Fibroblast of skin of scalp (primary cell): ENCODE results near the gene ST3GAL5.
"Not testable (repeated sequence)": the region's sequence is repeated elsewhere in the genome, so short reads cannot be mapped to it uniquely, and the experiment has no call there.

Experiments used
- DNase-seq: peaks from one replicate; pipeline ENCODE4 v3.0.0-alpha.2; 2013

Gene ST3GAL5

DNA sequence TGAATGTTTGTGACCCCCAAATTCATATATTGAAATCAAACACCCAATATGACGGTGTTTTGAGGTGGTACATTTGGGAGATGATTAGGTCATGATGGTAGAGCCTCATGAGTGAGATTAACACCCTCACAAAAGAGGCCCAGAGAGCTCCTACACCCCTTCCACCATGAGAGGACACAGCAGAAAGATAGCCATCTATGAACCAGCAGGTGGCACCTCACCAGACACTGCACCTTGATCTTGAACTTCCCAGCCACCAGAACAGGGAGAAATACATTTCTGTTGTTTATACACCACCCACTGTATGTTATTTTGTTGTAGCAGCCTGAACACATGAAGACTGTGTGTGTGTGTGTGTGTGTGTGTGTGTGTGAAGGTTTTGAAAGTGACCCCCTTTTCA, 58.1 kb downstream of the ST3GAL5 start:
- no peak for DNase-seq

DNA sequence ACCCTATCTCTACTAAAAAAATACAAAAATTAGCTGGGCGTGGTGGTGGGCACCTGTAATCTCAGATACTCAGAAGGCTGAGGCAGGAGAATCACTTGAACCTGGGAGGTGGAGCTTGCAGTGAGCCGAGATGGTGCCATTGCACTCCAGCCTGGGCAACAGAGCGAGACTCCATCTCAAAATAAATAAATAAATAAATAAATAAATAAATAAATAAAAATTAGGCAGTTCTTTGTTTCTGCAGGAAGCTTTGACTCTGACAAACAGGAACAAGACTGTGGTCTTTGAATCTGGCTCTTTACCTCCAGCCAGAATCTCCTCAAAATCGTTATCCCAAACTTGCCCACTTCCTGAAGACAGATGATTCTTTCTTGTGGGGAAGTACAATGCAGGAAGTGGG, 59.4 kb downstream of the ST3GAL5 start:
- DNase-seq, result not testable (repeated sequence)

DNA sequence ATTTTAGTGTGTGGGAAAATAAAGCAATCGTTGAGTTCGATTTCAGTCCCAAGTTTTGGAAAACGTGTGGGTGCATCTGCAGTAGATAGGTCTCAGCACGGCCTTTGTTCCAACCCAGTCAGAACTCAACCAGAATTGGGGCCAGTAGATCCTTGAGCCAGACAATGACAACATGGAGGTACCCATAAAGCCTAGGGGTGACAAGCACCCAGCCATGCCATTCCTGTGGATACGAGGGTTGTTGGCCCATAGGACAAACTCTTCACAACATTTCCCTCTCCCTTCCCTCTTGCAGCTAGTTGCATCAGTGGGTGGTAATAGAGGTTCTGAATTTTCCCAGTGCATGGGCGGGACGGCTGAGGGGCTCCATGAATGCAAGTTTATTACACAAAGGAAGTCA, 60.1 kb downstream of the ST3GAL5 start:
- peak; percentile 65 for DNase-seq

DNA sequence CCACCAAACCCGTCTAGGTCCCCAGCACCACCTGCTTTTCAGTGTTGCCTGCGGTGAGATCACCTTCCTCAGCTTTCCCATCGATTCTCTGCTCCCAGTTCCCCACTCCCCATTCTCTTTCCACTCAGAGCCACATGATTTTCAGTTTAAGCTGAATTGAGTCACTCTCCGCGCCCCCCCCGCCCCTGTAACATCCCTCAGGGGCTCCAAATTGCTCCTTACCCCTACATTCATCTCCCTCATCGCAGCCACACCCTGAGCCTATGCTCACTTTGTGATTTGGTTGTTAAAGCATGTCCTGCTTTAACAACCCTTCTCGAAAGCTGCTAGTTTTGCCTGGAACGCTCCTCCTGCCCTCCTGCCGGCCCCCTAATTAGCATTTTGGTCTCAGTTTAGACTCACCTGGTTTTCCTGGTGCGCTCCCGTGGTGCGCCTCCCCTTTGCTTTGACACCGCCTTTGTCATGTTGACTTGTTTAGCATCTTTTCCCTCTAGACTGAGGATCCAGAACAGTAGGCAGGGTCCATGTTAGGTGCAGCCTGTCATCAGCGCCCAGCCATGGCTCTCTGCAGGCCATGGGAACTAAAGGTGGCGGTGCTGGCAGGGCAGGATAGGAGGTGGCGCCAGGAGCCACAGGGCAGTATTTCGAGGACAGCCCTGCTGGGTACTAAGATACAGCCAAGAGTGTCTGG, 60.8 kb downstream of the ST3GAL5 start:
- DNase-seq, result no peak

DNA sequence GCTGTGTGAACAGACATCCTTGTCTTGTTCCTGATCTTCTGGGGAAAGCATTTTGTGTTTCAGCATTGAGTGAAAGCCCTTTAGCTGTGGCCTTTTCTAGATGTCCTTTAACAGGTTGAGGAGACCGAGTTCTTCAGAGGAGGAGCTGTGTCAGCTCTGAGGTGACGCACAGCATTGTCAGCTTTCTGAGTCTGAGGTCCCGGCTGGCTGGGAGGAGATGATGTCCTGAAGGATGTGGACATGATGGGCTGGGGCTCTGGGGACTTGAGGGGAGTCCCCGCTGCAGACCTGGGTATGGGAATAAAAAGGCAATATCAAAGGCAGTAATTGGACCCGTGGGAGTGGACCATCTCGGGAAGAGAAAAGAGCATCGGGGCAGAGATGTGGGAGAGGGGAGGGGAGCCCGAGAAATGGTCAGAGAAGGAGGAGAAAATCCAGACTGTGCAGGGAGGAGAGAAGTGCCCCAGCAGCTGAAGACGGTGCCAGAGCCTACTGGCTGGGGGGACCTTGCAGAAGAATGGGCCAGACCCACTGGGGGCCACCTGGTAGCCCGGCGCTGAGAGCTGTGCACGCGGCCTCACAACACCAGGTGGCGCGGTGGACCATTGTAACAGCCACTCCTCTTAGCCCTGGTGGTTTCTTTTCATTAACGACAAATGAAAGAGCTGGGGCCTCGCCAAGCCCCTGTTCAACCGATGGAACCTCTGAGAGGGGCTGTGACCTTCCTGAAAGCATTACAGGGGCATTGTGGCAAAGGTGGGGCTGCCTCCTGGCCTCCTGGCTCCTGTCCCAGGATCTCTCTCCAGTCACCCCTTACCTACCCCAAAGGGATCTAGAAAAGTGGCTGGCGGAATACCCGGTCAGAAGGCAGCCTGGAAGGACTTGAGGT, 61.6 kb downstream of the ST3GAL5 start:
- DNase-seq, result peak; percentile 70

DNA sequence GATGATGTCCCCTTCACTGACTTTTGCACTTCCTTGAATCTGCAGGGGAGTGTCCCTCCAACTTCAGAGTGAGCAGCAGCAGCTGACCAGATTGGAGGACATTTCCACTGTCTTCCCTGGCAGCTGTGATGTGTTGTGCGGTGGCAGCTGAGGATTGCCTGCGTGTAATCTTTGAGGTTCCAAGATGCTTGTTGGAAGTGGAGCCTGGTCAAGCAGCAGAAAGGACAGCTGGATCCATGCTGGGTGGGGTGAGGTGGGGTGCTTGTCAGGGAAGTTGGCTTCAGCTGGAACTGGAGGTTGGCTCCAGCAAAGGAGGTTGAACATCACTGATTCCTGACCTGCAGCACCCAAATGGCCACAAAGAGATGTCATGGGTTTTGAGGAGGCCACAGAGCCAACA, 64.8 kb downstream of the ST3GAL5 start:
- no peak for DNase-seq

DNA sequence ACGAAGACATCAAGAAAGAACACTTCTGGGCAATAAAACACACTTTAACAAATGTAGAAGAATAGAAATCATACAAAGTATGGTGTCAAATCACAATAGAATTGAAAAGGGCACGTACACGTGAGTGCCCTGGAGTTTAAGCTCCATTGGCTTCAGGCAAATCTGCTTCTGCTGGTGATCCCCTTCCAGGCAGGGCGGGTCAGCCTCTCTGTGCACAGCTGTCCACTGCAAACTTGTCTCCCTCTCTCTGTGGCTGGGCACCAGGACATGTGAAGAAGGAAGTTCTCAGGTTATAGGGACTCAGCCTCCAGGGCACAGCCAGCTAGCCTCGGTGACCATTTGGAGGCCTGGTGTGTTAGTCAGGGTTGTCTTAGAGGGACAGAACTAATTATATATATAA, 66.0 kb downstream of the ST3GAL5 start:
- DNase-seq, result no peak

DNA sequence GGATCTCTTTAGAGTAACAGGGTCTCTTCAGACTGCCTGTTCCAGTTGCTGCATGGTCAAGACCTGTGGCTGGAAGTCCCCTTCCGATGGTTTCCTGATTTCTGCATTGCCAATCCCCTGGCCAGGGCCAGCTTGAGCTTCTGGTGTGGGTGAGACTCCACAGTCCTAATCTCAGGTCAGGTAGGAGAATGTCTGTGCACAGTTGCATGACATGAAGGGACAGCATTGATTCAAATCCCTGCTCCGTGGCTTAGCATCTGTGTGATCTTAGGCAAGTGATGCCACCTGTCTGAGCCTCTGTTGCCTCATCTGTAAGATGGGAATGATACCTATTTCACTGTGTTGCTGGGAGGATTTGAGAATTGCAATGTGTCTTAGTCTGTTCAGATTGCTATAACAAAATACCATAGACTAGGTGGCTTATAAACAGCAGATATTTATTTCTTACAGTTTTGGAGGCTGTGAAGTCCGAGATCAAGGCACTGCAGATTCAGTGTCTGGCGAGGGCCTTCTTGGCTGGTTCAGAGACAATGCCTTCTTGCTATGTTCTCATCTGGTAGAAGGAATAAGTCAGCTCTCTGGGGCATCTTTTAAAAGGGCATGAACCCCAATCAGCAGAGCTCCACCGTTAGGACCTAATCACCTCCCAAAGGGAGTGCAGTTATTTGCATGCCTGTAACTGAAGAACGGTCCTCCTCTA, 68.8 kb downstream of the ST3GAL5 start:
- DNase-seq, result no peak

DNA sequence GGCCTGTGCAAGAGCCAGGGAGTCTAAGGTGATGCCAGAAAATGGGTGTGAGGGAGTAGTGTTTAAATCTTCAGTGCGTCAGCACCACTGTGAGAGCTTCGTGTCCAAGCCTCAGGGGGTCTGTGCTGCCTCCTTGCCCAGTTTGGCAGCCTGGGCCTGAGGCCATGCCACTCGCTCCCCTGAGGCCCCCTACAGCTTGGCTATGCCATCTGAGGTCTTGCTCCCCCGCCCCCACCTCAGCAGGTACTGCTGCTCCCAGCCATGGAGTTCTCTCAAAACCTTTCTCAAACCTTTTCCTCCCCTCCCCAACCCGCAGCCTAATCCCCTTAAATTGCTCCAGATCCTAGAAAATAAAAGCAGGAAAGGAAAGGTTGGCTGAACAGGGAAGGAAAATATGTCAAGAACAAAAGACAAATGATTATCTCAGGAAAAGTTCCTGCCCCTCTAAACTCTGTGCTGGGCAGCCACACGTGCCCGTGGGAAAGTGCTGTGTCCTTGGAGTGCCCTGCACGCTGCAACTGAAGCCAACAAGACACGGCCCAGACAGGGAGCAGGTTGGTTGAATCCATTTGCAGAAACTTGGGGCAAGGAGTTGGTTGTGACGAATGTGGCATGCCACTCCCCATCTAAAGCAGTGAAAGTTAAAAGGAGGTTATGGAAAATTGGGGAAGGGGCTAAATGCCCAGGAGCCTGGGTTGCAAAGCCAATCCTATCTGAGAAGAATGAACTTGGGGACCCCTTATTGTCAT, 73.8 kb downstream of the ST3GAL5 start:
- DNase-seq, result no peak

DNA sequence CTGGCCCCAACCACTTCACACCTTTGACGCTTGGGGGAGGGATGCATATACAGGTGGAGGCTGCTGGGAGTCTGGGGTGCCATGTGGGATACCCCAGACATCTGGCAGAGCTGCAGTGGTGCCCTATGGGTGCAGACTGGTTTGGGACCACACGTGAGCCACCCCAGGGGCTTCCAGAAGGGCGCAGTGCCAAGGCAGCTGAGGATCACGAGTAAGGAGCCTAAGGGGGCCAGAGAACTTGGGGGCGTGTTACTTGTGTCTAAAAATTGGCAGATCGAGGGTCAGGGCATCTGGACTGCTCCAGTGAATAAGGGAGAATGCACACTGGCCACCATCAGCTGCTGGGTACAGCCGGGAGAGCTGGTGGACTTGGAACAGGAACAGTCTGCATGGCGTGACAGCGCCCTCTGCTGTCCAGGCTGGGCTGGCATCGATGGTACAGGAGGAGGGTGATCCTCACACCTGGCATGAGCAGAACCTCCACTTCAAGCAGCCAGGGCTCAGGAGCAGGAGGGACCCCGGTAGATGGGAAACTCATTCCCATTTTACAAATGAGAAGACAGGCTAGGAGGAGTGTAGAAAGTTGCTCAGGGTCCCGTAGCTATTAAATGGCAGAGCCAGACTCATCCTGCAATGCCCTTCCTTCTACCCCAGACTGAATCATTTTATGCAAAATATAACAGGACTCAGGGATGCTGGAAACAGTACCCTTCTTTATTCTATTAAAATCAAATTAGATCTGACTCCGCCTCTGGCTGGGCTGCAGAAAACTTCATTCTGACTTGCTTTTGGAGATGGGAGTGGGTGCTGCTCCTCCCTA, 74.6 kb downstream of the ST3GAL5 start:
- peak; percentile 85 for DNase-seq

DNA sequence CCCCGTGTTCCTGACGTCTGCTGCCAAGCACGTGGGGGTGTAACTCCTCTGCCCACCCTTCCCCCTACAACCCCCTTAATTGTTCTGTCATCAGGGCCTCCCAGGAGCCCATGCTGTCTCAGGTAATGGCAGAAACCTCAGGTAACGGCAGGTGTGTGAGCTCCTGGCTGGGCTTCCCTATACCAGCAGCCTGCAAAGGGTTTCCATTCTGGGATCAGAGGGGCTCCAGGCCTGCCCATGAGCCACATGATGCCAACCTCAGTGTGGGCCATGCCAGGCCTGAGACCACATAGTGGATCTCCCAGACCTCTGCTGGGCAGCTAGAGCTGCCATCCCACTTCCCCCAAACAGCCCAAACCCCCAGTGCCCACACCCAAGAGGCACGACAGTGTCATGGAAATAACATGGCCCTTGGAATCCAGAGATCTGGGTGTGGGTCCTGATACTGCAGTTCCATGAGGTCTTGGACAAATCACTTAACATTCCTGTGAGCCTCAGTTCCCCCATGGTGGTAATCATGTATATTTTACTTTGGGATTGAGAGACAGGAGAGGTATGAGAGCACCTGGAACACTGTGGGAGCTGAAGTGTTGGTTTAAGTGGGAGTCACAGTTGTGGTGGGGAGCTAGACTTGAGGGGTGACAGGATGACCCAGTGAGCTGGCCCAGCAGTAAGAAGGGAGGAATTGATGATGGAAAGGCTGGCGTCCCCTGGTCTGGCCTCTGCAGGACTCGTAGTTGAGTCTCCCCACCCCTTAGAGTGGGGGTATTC, 75.4 kb downstream of the ST3GAL5 start:
- DNase-seq, result no peak

DNA sequence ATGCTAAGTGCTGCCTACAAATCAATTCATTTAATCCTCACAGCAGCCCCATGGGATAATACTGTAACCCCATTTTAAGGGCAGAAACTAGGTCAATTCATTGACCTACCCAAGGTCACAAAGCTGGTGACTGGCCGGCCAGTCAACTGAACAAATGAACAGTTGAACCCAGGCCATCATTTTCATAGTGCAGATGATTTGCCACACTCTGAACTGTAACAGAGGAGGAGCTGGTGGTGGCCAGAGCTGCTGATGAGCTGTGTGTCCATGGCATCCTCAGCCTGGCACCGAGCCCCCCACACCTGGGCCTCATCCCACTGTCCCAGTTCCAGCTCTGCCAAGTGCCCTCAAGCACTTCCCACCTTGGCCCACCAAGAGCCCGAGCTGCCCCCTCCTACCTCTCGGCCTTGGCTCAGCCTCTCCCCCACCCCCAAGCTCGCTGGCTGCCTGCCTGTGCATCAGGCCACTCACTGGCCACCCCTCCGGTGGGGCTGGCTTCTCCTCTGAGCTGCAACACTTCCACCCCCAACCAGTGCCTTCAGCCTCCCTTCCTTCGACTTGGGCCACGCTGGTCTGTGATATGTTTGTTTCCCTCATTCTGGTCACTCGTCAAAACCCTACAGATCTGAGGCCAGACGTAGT, 76.6 kb downstream of the ST3GAL5 start:
- no peak for DNase-seq

DNA sequence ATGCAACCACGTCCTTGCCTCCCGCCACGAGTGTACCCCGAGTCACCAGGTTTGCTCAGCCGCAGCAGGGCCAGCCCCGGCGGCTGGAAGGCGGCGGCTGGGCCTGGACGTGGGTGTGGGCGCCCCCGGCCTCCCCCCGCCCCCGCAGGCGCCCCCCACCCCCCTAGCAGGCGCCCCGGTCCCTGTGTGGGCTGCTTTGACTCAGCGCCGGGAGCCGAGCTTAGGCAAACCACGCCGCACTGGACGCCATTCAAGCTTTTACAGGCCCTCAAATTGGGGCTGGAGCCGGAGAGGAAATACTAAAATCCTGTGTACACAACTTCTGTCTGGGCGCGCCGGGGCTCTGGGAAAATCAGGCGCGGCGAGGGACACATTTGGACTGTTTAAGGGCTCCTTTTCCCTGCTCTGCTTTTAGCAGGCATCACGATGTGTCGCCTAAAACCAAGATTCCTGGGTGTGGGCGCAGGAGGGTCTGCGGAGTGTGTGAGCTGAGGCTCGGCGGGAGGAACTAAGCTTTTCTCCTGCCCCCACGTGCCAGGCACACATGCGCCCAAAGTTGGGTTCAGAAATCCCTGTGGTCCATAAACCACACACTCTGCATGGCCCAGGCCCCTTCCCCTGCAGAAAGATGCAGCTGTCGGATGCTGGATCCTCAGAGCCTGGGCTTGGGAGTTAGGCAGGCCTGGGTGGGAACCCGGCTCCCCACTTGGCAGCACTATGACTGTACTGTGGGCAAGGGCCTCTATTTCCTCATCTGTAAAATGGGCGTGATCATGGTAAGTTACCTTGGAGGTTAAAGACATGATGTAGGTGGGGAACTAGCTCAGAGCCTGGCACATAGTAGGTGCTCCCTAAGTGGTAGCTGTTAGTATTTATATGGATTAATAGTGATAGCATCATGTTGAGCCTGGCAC, 77.4 kb downstream of the ST3GAL5 start:
- peak; percentile 86 for DNase-seq

DNA sequence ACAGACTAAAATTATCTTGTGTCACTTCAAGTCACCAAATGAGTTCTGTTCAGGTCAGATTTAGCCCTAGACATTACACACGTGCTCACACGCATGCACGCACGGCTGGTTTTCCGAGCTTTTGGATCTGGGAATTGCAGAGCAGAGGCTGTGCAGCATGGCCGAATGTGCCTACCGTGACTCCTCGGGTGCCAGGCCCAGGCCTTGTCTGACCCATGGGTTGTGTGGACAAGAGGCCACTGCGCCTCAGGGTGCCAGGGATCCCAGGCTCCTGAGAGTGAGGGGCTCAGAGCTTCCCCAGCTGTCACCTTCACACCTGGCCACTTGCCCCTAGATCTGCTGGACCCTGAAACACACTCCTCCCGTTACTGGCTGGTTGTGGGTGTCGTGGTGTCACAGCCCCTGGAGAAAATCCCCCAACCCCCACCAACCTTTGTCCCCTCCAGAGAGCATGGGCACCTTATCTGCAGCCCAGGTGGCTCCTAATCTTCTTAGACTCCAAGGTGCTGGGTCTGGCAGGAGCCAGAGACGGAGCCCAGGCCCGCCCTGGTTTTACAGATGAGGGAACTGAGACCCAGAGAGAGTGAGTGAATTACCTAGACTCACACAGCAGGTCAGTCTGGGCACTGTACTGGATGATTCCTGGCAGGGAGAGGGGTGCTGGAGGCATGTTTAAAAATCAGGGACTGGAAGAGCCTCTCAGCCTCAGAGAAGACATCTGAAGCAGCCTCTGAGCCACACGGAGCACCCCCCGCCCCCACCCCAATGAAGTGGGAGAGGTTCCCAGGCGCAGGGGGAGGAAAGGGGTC, 78.2 kb downstream of the ST3GAL5 start:
- no peak for DNase-seq

DNA sequence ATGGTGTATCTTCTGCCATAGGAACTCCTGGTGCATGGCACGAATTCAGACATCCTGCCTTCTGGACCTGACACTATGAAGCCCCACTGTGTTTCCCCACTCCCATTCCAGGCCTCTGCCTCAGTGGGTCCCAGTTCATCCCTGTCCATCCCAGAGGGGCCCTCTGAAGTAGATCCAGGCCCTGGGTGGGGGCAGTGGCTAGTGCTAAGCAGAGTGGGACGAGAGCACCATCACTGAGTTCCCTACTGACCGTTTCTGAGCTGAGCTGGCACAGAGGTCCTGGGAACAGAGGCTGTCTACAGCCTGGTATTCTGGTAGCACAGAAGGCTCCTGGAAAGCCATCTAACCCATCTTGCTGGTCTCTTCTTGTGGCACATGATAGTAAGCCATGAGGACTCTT, 81.0 kb downstream of the ST3GAL5 start:
- no peak for DNase-seq

DNA sequence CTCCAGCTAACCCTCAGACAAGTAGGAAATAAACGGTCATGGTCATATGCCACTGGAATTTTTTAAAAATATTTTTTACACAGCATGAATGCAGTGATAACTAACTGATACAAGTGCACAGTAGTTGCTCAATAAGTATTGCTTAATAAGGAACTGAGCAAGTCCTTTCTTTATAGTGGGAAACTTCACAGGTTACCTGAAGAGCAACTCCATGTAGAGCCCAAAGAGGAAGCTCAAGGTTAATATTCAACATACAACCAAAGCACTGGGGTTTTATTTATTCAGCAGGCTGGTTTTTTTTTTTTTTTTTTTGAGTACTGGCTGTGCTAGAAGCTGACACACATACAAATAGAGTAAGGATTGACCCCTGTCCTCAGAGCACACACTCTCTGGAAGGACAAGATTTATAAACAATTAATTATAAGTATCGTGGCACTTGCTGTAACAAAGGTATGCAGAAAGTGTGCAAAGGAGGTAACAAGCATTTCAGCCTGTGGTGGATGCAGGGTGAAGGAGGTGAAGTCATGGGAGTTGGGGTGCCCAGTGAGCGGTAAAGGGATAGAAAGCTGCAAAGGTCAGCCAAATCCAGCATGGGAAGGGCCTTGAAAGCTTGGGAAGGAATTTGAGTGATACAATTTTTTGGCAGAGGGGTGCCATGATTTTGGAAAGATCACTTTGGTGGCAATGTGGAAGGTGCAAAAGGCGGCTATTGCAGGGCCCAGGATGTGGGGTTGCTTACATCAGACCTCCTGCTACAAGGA, 82.3 kb downstream of the ST3GAL5 start:
- DNase-seq, result no peak

DNA sequence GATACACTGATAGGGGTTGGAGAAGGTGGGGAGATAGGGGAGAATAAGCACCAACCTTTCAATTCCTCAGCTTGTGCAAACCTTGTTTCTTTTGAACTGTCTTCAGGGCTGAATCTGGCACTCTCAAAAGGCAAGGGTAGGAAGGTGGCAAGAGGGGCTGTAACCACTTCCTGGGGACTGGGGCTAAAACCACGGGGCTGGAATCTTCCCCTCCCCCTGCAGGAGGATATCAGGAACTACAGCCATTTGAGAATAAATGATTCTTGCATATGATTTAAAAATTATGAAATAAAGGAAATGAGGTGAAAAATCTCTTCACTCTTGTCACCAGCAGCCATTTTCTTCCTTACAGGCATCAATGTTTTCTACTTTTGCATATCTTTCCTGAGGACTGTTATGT, 84.2 kb downstream of the ST3GAL5 start:
- peak; percentile 27 for DNase-seq
